SK-N-SH (cell line): ENCODE results near the gene TGFBR3L. TPM values are rescaled to one million over a fixed set of nuclear protein-coding genes. Genes with fewer than 3 reads are reported as not detected.

ENCODE experiments used
- CTCF ChIA-PET: fragments of 300-600, 350-600 bp; formaldehyde crosslinking; extraction: SDS; loops from one replicate; lab custom pipeline; 2021; lab: Yijun Ruan, JAX
- POLR2A ChIA-PET: fragments of 350-600 bp; sonication (Branson Sonifier 250); formaldehyde crosslinking; extraction: SDS; loops from one replicate; lab custom pipeline; 2020; ENCODE audit warnings: antibody characterized with exemption, inconsistent platforms; lab: Yijun Ruan, JAX
- DNase-seq: peaks from one replicate; pipeline ENCODE4 v3.0.0; 2012
- H2AFZ ChIP-seq: fragments of 200-600 bp; sonication (generic); 2 replicates; pipeline ENCODE4 v1.8.1; 2016; ENCODE audit warnings: antibody characterized with exemption, mild to moderate bottlenecking, low read depth
- H3F3A ChIP-seq: fragments of 200-600 bp; sonication (generic); replicated peaks from 2 replicates; pipeline ENCODE3; 2016; ENCODE audit warnings: antibody characterized with exemption, mild to moderate bottlenecking; ENCODE audit not compliant: insufficient read depth
- H3K27ac ChIP-seq, 2 experiments: fragments of 200-500 bp in 1 of 2; fragments of 200-600 bp in 1 of 2; sonication (Bioruptor generic) in 1 of 2; sonication (generic), shearing (Covaris generic) in 1 of 2; 2 replicates each; pipeline versions ENCODE4 v1.5.1 to v1.6.1; 2014 to 2016; ENCODE audit warnings: low read depth in 2 of 2, inconsistent platforms in 1 of 2, low read length in 1 of 2, mild to moderate bottlenecking in 1 of 2, mixed read lengths in 1 of 2
- H3K27me3 ChIP-seq: fragments of 200-600 bp; sonication (generic), shearing (Covaris generic); 2 replicates; pipeline ENCODE4 v1.6.1; 2016; ENCODE audit warnings: mixed run types; ENCODE audit not compliant: insufficient read depth
- H3K36me3 ChIP-seq, 2 experiments: fragments of 200-500 bp in 1 of 2; fragments of 200-600 bp in 1 of 2; sonication (Bioruptor generic) in 1 of 2; sonication (generic) in 1 of 2; replicated peaks in 1 of 2; 2 replicates each; pipeline versions ENCODE3 to v1.5.1; 2014 to 2016; ENCODE audit warnings: low read length in 1 of 2, mild to moderate bottlenecking in 1 of 2; ENCODE audit not compliant: insufficient read depth in 2 of 2, control insufficient read depth in 1 of 2
- H3K4me1 ChIP-seq, 2 experiments: fragments of 200-500 bp in 1 of 2; fragments of 200-600 bp in 1 of 2; sonication (Bioruptor generic) in 1 of 2; sonication (generic), shearing (Covaris generic) in 1 of 2; 2 replicates each; pipeline versions ENCODE4 v1.5.1 to v1.6.1; 2014 to 2016; ENCODE audit warnings: low read depth in 1 of 2, low read length in 1 of 2, mixed run types in 1 of 2; ENCODE audit not compliant: insufficient read depth in 2 of 2, control insufficient read depth in 1 of 2
- H3K4me2 ChIP-seq: fragments of 200-600 bp; sonication (generic), shearing (Covaris generic); 2 replicates; pipeline ENCODE4 v1.6.1; 2017; ENCODE audit warnings: mixed run types
- H3K4me3 ChIP-seq, 2 experiments: fragments of 200-500 bp in 1 of 2; fragments of 200-600 bp in 1 of 2; sonication (Bioruptor generic) in 1 of 2; sonication (generic), shearing (Covaris generic) in 1 of 2; 2 replicates each; pipeline versions ENCODE4 v1.5.1 to v1.8.1; 2014 to 2016; ENCODE audit warnings: low read depth in 2 of 2, inconsistent platforms in 1 of 2, low read length in 1 of 2, mild to moderate bottlenecking in 1 of 2, mixed read lengths in 1 of 2, moderate library complexity in 1 of 2
- H3K79me2 ChIP-seq: fragments of 200-600 bp; sonication (generic); 2 replicates; pipeline ENCODE4 v1.8.1; 2017; ENCODE audit warnings: mild to moderate bottlenecking; ENCODE audit not compliant: insufficient read depth
- H3K9ac ChIP-seq: fragments of 200-600 bp; sonication (generic); 2 replicates; pipeline ENCODE4 v1.6.1; 2017; ENCODE audit warnings: mixed run types
- H3K9me2 ChIP-seq: fragments of 200-600 bp; sonication (generic); 2 replicates; pipeline ENCODE4 v1.6.1; 2017; ENCODE audit warnings: mixed run types
- H3K9me3 ChIP-seq: fragments of 200-600 bp; sonication (generic); 2 replicates; pipeline ENCODE4 v1.6.1; 2017; ENCODE audit warnings: mixed run types, mild to moderate bottlenecking, moderate library complexity
- H4K20me1 ChIP-seq: fragments of 200-600 bp; sonication (generic); 2 replicates; pipeline ENCODE4 v1.6.1; 2017; ENCODE audit warnings: mild to moderate bottlenecking, mixed run types; ENCODE audit not compliant: insufficient read depth
- CHD2 ChIP-seq: fragments of 150-350 bp; IDR thresholded peaks from 2 replicates; pipeline ENCODE4 v1.6.1; 2018; ENCODE audit warnings: low read length; ENCODE audit not compliant: partially characterized antibody
- ELF1 ChIP-seq: IDR thresholded peaks from 2 replicates; pipeline ENCODE4 v1.4.0; 2012
- EP300 ChIP-seq, 2 experiments: IDR thresholded peaks; 2 replicates each; pipeline versions ENCODE4 v1.4.0 to v1.6.1; 2012; ENCODE audit warnings: borderline replicate concordance in 1 of 2, low read depth in 1 of 2, low read length in 1 of 2
- EZH2phosphoT487 ChIP-seq: fragments of 200-600 bp; sonication (generic); IDR thresholded peaks from 2 replicates; pipeline ENCODE4 v1.6.1; 2017; ENCODE audit warnings: low read depth, mixed run types, mild to moderate bottlenecking, antibody characterized with exemption, moderate library complexity, borderline replicate concordance
- FOXM1 ChIP-seq: IDR thresholded peaks from 2 replicates; pipeline ENCODE4 v1.4.0; 2012; ENCODE audit warnings: low read depth, mild to moderate bottlenecking
- GABPA ChIP-seq: IDR thresholded peaks from 2 replicates; pipeline ENCODE4 v1.4.0; 2012; ENCODE audit warnings: low read depth, mild to moderate bottlenecking
- JUND ChIP-seq: IDR thresholded peaks from 2 replicates; pipeline ENCODE4 v1.4.0; 2012
- MAX ChIP-seq: IDR thresholded peaks from 2 replicates; pipeline ENCODE4 v1.4.0; 2012; ENCODE audit warnings: low read depth
- NFIC ChIP-seq: IDR thresholded peaks from 2 replicates; pipeline ENCODE4 v1.4.0; 2012; ENCODE audit warnings: borderline replicate concordance
- NRF1 ChIP-seq: IDR thresholded peaks from 2 replicates; pipeline ENCODE4 v1.6.1; 2012; ENCODE audit warnings: low read depth, mild to moderate bottlenecking, low read length
- RCOR1 ChIP-seq: fragments of 150-350 bp; IDR thresholded peaks from 2 replicates; pipeline ENCODE4 v1.6.1; 2017; ENCODE audit warnings: antibody characterized with exemption, low read length
- RFX5 ChIP-seq: IDR thresholded peaks from 2 replicates; pipeline ENCODE4 v1.6.1; 2012; ENCODE audit warnings: mild to moderate bottlenecking, improper control_type of control experiment, low read length
- RXRA ChIP-seq: IDR thresholded peaks from 2 replicates; pipeline ENCODE4 v1.4.0; 2012; ENCODE audit warnings: low read depth, mild to moderate bottlenecking, borderline replicate concordance
- TEAD4 ChIP-seq: IDR thresholded peaks from 2 replicates; pipeline ENCODE4 v1.4.0; 2012; ENCODE audit warnings: mild to moderate bottlenecking, borderline replicate concordance; ENCODE audit not compliant: insufficient read depth
- USF2 ChIP-seq: fragments of 150-350 bp; IDR thresholded peaks from 2 replicates; pipeline ENCODE4 v1.6.1; 2017; ENCODE audit warnings: antibody characterized with exemption, low read length, low read depth, borderline replicate concordance
- YY1 ChIP-seq: IDR thresholded peaks from 2 replicates; pipeline ENCODE4 v1.4.0; 2012; ENCODE audit warnings: low read depth, mild to moderate bottlenecking
- ZBTB33 ChIP-seq: IDR thresholded peaks from 2 replicates; pipeline ENCODE4 v1.4.0; 2012; ENCODE audit warnings: low read depth, borderline replicate concordance
- WGBS: methylation state at CpG from one replicate; pipeline ENCODE4 v1.1.6; 2017; ENCODE audit warnings: low lambda C conversion rate; 5-methylcytosine and 5-hydroxymethylcytosine counted together
- polyA plus RNA-seq, 3 experiments: library from polyadenylated mRNA; depleted of rRNA; stranded (reverse); fragments of >200 nt; gene quantifications; 2 replicates each; pipeline ENCODE4 v1.2.3, GENCODE V29; 2012
- TF ChIP-seq, protein P1 (sequence below): IDR thresholded peaks from 2 replicates; pipeline ENCODE4 v1.4.0; 2012; ENCODE audit warnings: low read depth, borderline replicate concordance
- TF ChIP-seq, protein P2 (sequence below): fragments of 150-350 bp; IDR thresholded peaks from 2 replicates; pipeline ENCODE4 v1.6.1; 2016; ENCODE audit warnings: mild to moderate bottlenecking, low read depth, low read length

Gene TGFBR3L
- polyA plus RNA-seq, 1 of the 3 experiments (the other 2 are of a cell fraction) = 0.87 TPM

- no peak overlapping the region for H3K4me2 ChIP-seq
- H3K27ac ChIP-seq = no peak overlapping the region
- DNase-seq = no peak
- H3K4me1 ChIP-seq = no peaks in the 10 kb centered on the region
- H2AFZ ChIP-seq = no peak overlapping the region
- no peaks in the 10 kb centered on the region for H4K20me1 ChIP-seq
- no peaks in the 10 kb centered on the region for H3K9me2 ChIP-seq
- no peaks in the 10 kb centered on the region for H3F3A ChIP-seq
- no peaks in the 10 kb centered on the region for H3K79me2 ChIP-seq
- WGBS = 67% methylated on average over 8 of the region's 8 CpGs
- H3K36me3 ChIP-seq = no peaks in the 10 kb centered on the region
- H3K4me3 ChIP-seq = no peak overlapping the region
- ChIA-PET POLR2A (interaction anchor here (0.7 kb wide), 1 partner anchor 18 kb away, joined by 3 read pairs; no protein-coding TSS in a partner anchor), CTCF (no interaction called here)
- H3K9me3 ChIP-seq = no peaks in the 10 kb centered on the region
- TF ChIP-seq GABPA (no peak), CHD2 (no peak), USF2 (no peak), NFIC (no peak), FOXM1 (no peak), RXRA (no peak), ZBTB33 (no peak)
- no peaks in the 10 kb centered on the region; the same call in 1 of the 2 replicates for H3K27me3 ChIP-seq
- no peak overlapping the region for H3K9ac ChIP-seq
Observed at GRCh38 chr19:7885818-7886217, 28.8 kb upstream of the TGFBR3L start.

- Histone ChIP-seq H3K27ac (no peak overlapping the region), H4K20me1 (no peaks in the 10 kb centered on the region), H3K4me3 (no peak overlapping the region), H3K9me3 (no peaks in the 10 kb centered on the region), H3K9me2 (no peaks in the 10 kb centered on the region), H3K4me2 (no peak overlapping the region), H3K36me3 (no peaks in the 10 kb centered on the region), H3K79me2 (no peaks in the 10 kb centered on the region), H3K4me1 (no peaks in the 10 kb centered on the region), H3F3A (no peaks in the 10 kb centered on the region), H3K27me3 (no peaks in the 10 kb centered on the region; the same call in 1 of the 2 replicates), H3K9ac (no peak overlapping the region), H2AFZ (no peak overlapping the region)
- no peak for DNase-seq
- ChIA-PET POLR2A (no interaction called here), CTCF (interaction anchor here (0.6 to 0.9 kb wide), 2 partner anchors 13 to 161 kb away, joined by 3 read pairs; no protein-coding TSS in a partner anchor)
- 83% methylated on average over 14 of the region's 16 CpGs for WGBS
- TF ChIP-seq GABPA (no peak), EP300 (IDR thresholded peaks at IDR 0.05; ENCODE audit: borderline replicate concordance in 1 of 2, low read depth in 1 of 2, low read length in 1 of 2) (no peak), MAX (no peak), TEAD4 (no peak), ZBTB33 (no peak), CHD2 (no peak), JUND (no peak), ELF1 (no peak), EZH2phosphoT487 (no peak), YY1 (no peak), RCOR1 (no peak), NRF1 (no peak), RFX5 (no peak), RXRA (no peak)
- TF ChIP-seq, protein P1, sequence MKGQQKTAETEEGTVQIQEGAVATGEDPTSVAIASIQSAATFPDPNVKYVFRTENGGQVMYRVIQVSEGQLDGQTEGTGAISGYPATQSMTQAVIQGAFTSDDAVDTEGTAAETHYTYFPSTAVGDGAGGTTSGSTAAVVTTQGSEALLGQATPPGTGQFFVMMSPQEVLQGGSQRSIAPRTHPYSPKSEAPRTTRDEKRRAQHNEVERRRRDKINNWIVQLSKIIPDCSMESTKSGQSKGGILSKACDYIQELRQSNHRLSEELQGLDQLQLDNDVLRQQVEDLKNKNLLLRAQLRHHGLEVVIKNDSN = no peak
- TF ChIP-seq, protein P2, sequence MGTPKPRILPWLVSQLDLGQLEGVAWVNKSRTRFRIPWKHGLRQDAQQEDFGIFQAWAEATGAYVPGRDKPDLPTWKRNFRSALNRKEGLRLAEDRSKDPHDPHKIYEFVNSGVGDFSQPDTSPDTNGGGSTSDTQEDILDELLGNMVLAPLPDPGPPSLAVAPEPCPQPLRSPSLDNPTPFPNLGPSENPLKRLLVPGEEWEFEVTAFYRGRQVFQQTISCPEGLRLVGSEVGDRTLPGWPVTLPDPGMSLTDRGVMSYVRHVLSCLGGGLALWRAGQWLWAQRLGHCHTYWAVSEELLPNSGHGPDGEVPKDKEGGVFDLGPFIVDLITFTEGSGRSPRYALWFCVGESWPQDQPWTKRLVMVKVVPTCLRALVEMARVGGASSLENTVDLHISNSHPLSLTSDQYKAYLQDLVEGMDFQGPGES = no peak
Observed at GRCh38 chr19:7887408-7888144, 27.1 kb upstream of the TGFBR3L start.
